Spleen (tissue), 11 donors: ENCODE data around the gene ACOXL. TPM values are rescaled to one million over a fixed set of nuclear protein-coding genes. Genes with fewer than 3 reads are reported as not detected.

Experiments used
- DNase-seq: peaks from one replicate; pipeline ENCODE4 v3.0.0-alpha.2; 2020
- H3K27ac ChIP-seq, 8 donors: fragments of 200-600 bp; sonication (generic) in 7 of 8; 1 replicate in 4 of 8; 2 replicates in 4 of 8; pipeline versions ENCODE4 v1.5.0 to v1.8.0; 2016 to 2021; ENCODE audit warnings: inconsistent platforms in 4 of 8, mild to moderate bottlenecking in 4 of 8, moderate library complexity in 1 of 8
- H3K27me3 ChIP-seq, 7 donors: fragments of 200-600 bp; sonication (generic) in 6 of 7; replicated peaks in 1 of 7; 1 replicate in 4 of 7; 2 replicates in 3 of 7; pipeline versions ENCODE4 v1.5.0 to v1.8.0; 2016 to 2021; ENCODE audit warnings: inconsistent platforms in 3 of 7, mild to moderate bottlenecking in 1 of 7
- H3K36me3 ChIP-seq, 6 donors: fragments of 200-600 bp; sonication (generic) in 5 of 6; 1 replicate in 4 of 6; 2 replicates in 2 of 6; pipeline versions ENCODE4 v1.5.0 to v1.8.0; 2016 to 2021; ENCODE audit warnings: inconsistent platforms in 2 of 6
- H3K4me1 ChIP-seq, 6 donors: fragments of 200-600 bp; sonication (generic) in 5 of 6; 1 replicate in 3 of 6; 2 replicates in 3 of 6; pipeline versions ENCODE4 v1.5.0 to v1.8.0; 2016 to 2021; ENCODE audit warnings: inconsistent platforms in 3 of 6
- H3K4me3 ChIP-seq, 8 donors: fragments of 200-600 bp; sonication (generic) in 7 of 8; 1 replicate in 4 of 8; 2 replicates in 4 of 8; pipeline versions ENCODE4 v1.5.0 to v1.8.0; 2016 to 2021; ENCODE audit warnings: inconsistent platforms in 4 of 8, mild to moderate bottlenecking in 4 of 8, moderate library complexity in 2 of 8
- H3K9me3 ChIP-seq, 8 donors: fragments of 200-600 bp; sonication (generic) in 7 of 8; 1 replicate in 4 of 8; 2 replicates in 4 of 8; pipeline versions ENCODE4 v1.5.0 to v1.8.0; 2016 to 2021; ENCODE audit warnings: inconsistent platforms in 4 of 8
- POLR2A ChIP-seq, 3 donors: fragments of 450-650 bp; IDR thresholded peaks; one replicate each; pipeline ENCODE4 v1.5.1; 2017; ENCODE audit warnings: antibody characterized with exemption in 3 of 3, mild to moderate bottlenecking in 1 of 3
- POLR2AphosphoS5 ChIP-seq, 3 donors: sonication (generic); formaldehyde crosslinking; IDR thresholded peaks; one replicate each; pipeline ENCODE4 v1.5.1; 2017; ENCODE audit warnings: antibody characterized with exemption in 3 of 3
- WGBS, 5 donors: extraction: QIAGEN DNeasy Blood & Tissue Kit in 3 of 5; methylation state at CpG; one replicate each; pipeline versions ENCODE4 v1.1.5 to v1.1.7; 2013 to 2018; 5-methylcytosine and 5-hydroxymethylcytosine counted together
- intact Hi-C: fragments of 100-400 bp; cut with DNase I; formaldehyde crosslinking; loops from one replicate; pipeline ENCODE4 v1.15.0; 2023; ENCODE audit warnings: low total_unique reads
- polyA plus RNA-seq, 3 donors: library from polyadenylated mRNA; stranded (reverse); fragments of 200-250 nt; gene quantifications; one replicate each; pipeline ENCODE4 v1.2.1, GENCODE V29; 2013
- total RNA-seq, 7 donors: library from RNA; depleted of rRNA in 3 of 7; stranded (reverse); fragments of >200 nt in 3 of 7; fragmentation: NEBNext Ultra II Directional in 4 of 7; extraction: Animal tissue kit (Norgen Biotek cat#: 25700) in 4 of 7; gene quantifications; one replicate each; pipeline versions ENCODE4 v1.1.0 to v1.2.1, GENCODE V29; 2016 to 2021
- TF ChIP-seq, protein P1 (sequence below), 11 experiments: fragments of 200-600 bp in 7 of 11; fragments of 450-650 bp in 4 of 11; sonication (generic) in 4 of 11; IDR thresholded peaks in 8 of 11; conservative IDR thresholded peaks in 3 of 11; 1 replicate in 7 of 11; 2 replicates in 4 of 11; pipeline versions ENCODE4 v1.4.0 to v1.8.0; 2016 to 2021; ENCODE audit warnings: antibody characterized with exemption in 11 of 11, inconsistent platforms in 4 of 11, mild to moderate bottlenecking in 1 of 11
- donor health status: healthy with polysubstance abuse.
- donor health status: DM: no; HTN: no; CAD: no; lungs with moderate emphysema.
- donor health status: DM: no; HTN: no; CAD: no.
- donor health status: Bipolar disorder and iron deficiency.
- donor health status: healthy.
- donor health status: DM: no; HTN: no; CAD: no.
- donor health status: DM: yes; HTN: yes; CAD: no.

Gene ACOXL
- total and polyA plus RNA-seq, 10 donors: 0.04 to 1.0 (median 0.66) TPM

DNA sequence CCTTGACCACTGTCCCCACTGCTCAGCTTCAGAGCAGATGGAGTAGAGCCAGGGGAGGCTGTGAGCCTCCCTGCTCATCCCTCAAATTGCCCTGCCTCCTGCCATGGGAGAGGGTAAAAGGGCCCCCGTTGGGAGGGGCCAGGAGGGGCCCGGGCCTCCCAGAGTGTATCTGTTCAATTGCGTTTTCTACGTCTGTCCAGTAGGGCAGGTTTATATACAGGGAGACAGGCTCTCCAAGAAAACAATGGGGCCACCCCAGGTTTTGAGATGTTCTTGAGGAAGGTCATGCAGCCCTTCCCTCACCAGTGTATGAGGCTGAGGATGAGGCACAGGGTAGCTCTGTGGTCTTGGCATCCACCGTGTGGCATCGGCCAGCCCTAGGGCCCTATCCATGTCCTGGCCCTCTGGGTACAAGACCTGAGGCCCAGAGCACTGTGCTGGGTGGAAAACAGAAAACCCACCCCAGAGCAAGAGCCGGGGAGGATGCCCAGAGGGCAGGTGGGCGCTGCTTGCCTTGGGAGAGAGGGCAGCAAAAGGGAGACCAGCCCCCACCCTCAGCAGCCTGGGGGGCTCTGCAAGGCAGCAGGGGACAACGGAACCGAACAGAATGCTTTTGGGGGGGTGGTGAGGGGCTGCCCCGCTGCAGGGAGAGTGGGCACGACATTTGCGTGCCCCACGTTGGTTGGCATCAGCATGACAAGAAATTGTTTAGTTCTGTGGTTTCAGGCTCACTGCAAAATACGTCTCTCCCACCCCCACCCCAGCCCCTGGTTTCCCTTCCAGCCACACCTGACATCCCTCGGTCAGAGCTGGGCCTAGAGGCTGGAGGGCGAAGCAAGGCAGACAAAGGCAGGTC is 141.5 kb downstream of the ACOXL start:
- no peak for DNase-seq
- intact Hi-C loops: no loop called here
- H3K27me3 ChIP-seq: peaks cover 0 to 11% (median 0%) of the 10 kb centered on the region in 7 donors
- peaks cover 0 to 10% (median 2%) of the 10 kb centered on the region in 8 donors for H3K9me3 ChIP-seq
- TF ChIP-seq POLR2AphosphoS5 (IDR thresholded peaks at IDR 0.05) (no peak), POLR2A (IDR thresholded peaks at IDR 0.05) (no peak)
- TF ChIP-seq, protein P1, sequence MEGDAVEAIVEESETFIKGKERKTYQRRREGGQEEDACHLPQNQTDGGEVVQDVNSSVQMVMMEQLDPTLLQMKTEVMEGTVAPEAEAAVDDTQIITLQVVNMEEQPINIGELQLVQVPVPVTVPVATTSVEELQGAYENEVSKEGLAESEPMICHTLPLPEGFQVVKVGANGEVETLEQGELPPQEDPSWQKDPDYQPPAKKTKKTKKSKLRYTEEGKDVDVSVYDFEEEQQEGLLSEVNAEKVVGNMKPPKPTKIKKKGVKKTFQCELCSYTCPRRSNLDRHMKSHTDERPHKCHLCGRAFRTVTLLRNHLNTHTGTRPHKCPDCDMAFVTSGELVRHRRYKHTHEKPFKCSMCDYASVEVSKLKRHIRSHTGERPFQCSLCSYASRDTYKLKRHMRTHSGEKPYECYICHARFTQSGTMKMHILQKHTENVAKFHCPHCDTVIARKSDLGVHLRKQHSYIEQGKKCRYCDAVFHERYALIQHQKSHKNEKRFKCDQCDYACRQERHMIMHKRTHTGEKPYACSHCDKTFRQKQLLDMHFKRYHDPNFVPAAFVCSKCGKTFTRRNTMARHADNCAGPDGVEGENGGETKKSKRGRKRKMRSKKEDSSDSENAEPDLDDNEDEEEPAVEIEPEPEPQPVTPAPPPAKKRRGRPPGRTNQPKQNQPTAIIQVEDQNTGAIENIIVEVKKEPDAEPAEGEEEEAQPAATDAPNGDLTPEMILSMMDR (IDR thresholded peaks at IDR 0.05 in 8 of 11, conservative IDR thresholded peaks at IDR 0.05 in 3 of 11): no peak
- no peaks in the 10 kb centered on the region for H3K36me3 ChIP-seq
- H3K4me1 ChIP-seq: peaks cover 0 to 12% (median 6%) of the 10 kb centered on the region in 6 donors
- no peak overlapping the region for H3K27ac ChIP-seq
- WGBS, 5 donors: 79 to 86% (median 83%) methylated on average over 17 of the region's 17 CpGs
- no peak overlapping the region for H3K4me3 ChIP-seq

DNA sequence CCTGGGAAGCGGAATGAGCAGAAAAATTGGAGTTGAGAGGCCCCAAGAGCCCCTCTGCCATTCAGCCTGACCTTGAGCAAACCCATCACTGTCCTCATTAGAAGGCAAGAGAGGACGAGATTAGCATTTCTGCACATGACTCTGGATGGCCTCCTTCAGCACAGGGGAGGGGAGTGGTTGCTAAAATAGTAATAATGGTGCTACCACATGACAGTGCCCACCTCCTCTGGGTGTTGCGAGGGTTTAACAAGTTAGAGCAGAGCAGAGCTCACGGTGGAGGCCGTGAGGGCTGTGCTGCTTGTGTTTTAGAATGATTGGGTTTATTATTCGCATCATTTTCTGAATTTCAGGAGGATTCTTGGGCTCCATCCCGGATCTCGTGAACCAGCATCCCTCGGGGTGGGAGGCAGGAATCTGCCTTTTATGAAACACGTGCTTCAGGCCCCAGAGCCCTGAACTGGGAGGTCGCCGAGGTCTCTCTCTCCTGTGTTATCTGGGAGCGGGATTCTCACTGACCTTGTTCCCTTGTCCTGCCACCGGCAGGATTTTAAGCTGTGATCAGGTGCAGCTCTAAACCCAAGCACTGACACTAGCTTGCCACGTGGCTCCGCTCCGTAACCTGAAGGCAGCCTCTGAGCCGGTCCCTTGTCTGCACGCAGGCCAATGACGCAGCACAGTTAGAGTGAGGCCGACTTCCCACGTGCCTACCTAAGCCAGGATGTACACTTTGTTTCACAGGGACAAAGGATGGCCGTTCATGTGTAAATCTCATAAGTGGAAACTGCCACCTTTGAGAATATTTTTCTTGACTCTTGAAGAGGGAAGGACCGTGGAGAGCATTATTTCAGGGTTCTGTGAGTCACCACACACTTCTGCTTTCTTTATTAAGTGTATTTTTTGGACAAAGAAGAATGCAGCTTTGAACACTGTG is 142.3 kb downstream of the ACOXL start:
- intact Hi-C loops: no loop called here
- no peak for TF ChIP-seq POLR2A (IDR thresholded peaks at IDR 0.05)
- TF ChIP-seq POLR2AphosphoS5 (IDR thresholded peaks at IDR 0.05): no peak
- TF ChIP-seq, protein P1 (IDR thresholded peaks at IDR 0.05 in 8 of 11, conservative IDR thresholded peaks at IDR 0.05 in 3 of 11): no peak
- H3K27ac ChIP-seq: peak overlapping the region in 1 of 8 donors; percentile 13
- H3K27me3 ChIP-seq: peaks cover 0 to 11% (median 0%) of the 10 kb centered on the region in 7 donors
- H3K4me1 ChIP-seq: peaks cover 0 to 12% (median 6%) of the 10 kb centered on the region in 6 donors
- peaks cover 0 to 10% (median 2%) of the 10 kb centered on the region in 8 donors for H3K9me3 ChIP-seq
- 75 to 85% (median 82%) methylated on average over 23 to 24 of the region's 24 CpGs for WGBS, 5 donors
- no peaks in the 10 kb centered on the region for H3K36me3 ChIP-seq
- no peak for DNase-seq
- no peak overlapping the region for H3K4me3 ChIP-seq

DNA sequence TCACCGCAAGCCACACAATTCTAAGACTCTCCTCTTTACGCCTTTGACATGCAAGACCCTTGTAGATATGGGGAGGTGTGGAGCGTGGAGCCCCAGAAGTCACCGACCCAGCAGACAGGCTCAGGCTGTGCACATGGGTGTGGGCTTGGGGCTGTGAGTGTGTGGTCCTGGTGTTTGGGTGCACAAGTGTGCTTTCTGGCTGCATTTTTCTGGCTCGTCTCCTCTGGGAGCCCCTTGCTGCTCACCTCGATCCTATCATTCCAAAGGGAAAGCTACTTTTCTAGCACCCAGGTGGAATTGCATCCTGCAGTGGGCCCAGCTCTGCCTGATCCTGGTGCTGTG is 143.0 kb downstream of the ACOXL start:
- Histone ChIP-seq H3K4me1 (peaks cover 0 to 12% (median 6%) of the 10 kb centered on the region in 6 donors), H3K9me3 (peaks cover 0 to 10% (median 2%) of the 10 kb centered on the region in 8 donors), H3K4me3 (no peak overlapping the region), H3K27ac (no peak overlapping the region), H3K27me3 (peaks cover 0 to 11% (median 0%) of the 10 kb centered on the region in 7 donors), H3K36me3 (no peaks in the 10 kb centered on the region)
- TF ChIP-seq POLR2A (IDR thresholded peaks at IDR 0.05): no peak
- TF ChIP-seq, protein P1 (IDR thresholded peaks at IDR 0.05 in 8 of 11, conservative IDR thresholded peaks at IDR 0.05 in 3 of 11): no peak
- no peak for TF ChIP-seq POLR2AphosphoS5 (IDR thresholded peaks at IDR 0.05)
- no peak for DNase-seq
- intact Hi-C loops: no loop called here
- WGBS, 5 donors: 72 to 92% (median 83%) methylated on average over 5 to 6 of the region's 6 CpGs
